Neural crest cell (in vitro differentiated cells): ENCODE data around the gene KPNA4. TPM values are rescaled to one million over a fixed set of nuclear protein-coding genes. Genes with fewer than 3 reads are reported as not detected.
"Not testable (repeated sequence)": the region's sequence is repeated elsewhere in the genome, so short reads cannot be mapped to it uniquely, and the experiment has no call there.

Experiments
- DNase-seq: peaks from one replicate; pipeline ENCODE4 v3.0.0; 2021; ENCODE audit warnings: low read depth, mixed read lengths, low spot score
- H3K27ac Mint-ChIP-seq: one replicate; pipeline ENCODE4 v1.8.0; 2021; ENCODE audit warnings: mild to moderate bottlenecking, mixed read lengths; ENCODE audit not compliant: unreplicated experiment
- H3K27me3 Mint-ChIP-seq: 2 replicates; pipeline ENCODE4 v1.8.0; 2021; ENCODE audit warnings: low read depth, mild to moderate bottlenecking, mixed read lengths
- H3K36me3 Mint-ChIP-seq: 2 replicates; pipeline ENCODE4 v1.8.0; 2021; ENCODE audit warnings: low read depth, mild to moderate bottlenecking, mixed read lengths
- H3K4me1 Mint-ChIP-seq: 2 replicates; pipeline ENCODE4 v1.8.0; 2021; ENCODE audit warnings: mixed read lengths
- H3K4me3 Mint-ChIP-seq: one replicate; pipeline ENCODE4 v1.8.0; 2021; ENCODE audit warnings: mild to moderate bottlenecking, mixed read lengths
- H3K9me3 Mint-ChIP-seq: 2 replicates; pipeline ENCODE4 v1.8.0; 2021; ENCODE audit warnings: mixed read lengths
- CTCF ChIP-seq: fragments of 200-600 bp; sonication (generic); conservative IDR thresholded peaks from 2 replicates; pipeline ENCODE4 v1.5.0; 2021; ENCODE audit warnings: antibody characterized with exemption, mild to moderate bottlenecking
- total RNA-seq: library from RNA; stranded (reverse); gene quantifications from 2 replicates; pipeline ENCODE4 v1.2.1, GENCODE V29; 2021

KPNA4 gene
- total RNA-seq, 1 donor from 2014 or later: 57.8 TPM

GRCh38 chr3:160577556-160578195, 12.3 kb upstream of the KPNA4 start:
- Mint-ChIP-seq H3K4me3 (no peak overlapping the region), H3K9me3 (peaks cover 10% of the 10 kb centered on the region), H3K27ac (no peak overlapping the region), H3K27me3 (no peaks in the 10 kb centered on the region), H3K4me1 (no peaks in the 10 kb centered on the region), H3K36me3 (peaks cover 7% of the 10 kb centered on the region)
- TF ChIP-seq CTCF: no peak
- no peak for DNase-seq

- no peaks in the 10 kb centered on the region for H3K27me3 Mint-ChIP-seq
- H3K4me3 Mint-ChIP-seq: no peak overlapping the region
- DNase-seq: no peak
- TF ChIP-seq CTCF: no peak
- no peaks in the 10 kb centered on the region for H3K4me1 Mint-ChIP-seq
- peaks cover 8% of the 10 kb centered on the region for H3K9me3 Mint-ChIP-seq
- H3K36me3 Mint-ChIP-seq: peaks cover 7% of the 10 kb centered on the region
- no peak overlapping the region for H3K27ac Mint-ChIP-seq
These were observed 11.7 kb upstream of the KPNA4 start for GRCh38 chr3:160577093-160577492.

DNA sequence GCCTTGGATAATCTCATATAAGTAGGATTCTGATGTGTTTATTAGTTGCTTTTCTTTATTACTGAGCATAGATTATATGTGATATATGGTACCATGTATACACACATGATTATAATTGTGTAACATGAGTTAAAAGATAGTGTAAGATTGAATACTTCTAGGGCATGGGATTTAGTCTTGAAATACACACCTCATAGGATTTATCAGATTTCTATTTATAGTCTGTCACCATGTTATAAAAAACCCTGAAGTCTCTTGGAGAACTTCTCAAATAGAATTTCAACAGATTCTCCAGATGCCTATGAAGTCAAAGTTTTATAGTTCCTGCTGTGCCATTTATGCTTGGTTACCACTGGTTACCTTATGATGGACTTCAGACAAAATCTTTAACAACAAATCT, 11.2 kb upstream of the KPNA4 start:
- Mint-ChIP-seq H3K4me1 (no peaks in the 10 kb centered on the region), H3K4me3 (no peak overlapping the region), H3K36me3 (peaks cover 7% of the 10 kb centered on the region), H3K9me3 (peaks cover 6% of the 10 kb centered on the region), H3K27me3 (no peaks in the 10 kb centered on the region), H3K27ac (no peak overlapping the region)
- no peak for TF ChIP-seq CTCF
- no peak for DNase-seq

DNA sequence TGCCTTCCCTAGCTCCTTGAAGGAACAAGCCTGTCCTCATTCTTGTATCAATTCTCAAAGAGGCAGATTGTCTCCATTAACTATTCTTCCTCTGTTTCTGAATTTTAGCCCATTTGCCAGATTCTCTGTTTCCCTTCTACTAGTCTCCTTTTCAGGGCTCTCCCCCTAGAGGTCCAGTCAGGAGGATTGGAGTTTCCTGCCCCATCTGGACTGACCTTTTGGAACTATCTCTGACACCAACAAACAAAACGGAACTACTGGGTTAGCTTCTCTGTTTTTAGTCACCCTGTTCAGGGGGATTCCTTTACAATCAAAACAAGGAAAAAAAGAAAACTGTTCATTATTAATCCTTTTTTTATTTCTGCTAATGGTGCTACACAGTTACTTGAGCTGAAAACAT, 10.2 kb upstream of the KPNA4 start:
- peaks cover 6% of the 10 kb centered on the region for H3K36me3 Mint-ChIP-seq
- H3K4me1 Mint-ChIP-seq: no peaks in the 10 kb centered on the region
- H3K27ac Mint-ChIP-seq: no peak overlapping the region
- no peaks in the 10 kb centered on the region for H3K27me3 Mint-ChIP-seq
- peak overlapping the region; percentile 4 for H3K4me3 Mint-ChIP-seq
- DNase-seq: no peak
- TF ChIP-seq CTCF: no peak
- H3K9me3 Mint-ChIP-seq: peaks cover 5% of the 10 kb centered on the region

- H3K27me3 Mint-ChIP-seq: no peaks in the 10 kb centered on the region
- H3K4me3 Mint-ChIP-seq: no peak overlapping the region
- H3K27ac Mint-ChIP-seq: no peak overlapping the region
- H3K4me1 Mint-ChIP-seq: no peaks in the 10 kb centered on the region
- no peak for DNase-seq
- TF ChIP-seq CTCF: no peak
- H3K9me3 Mint-ChIP-seq: peaks cover 2% of the 10 kb centered on the region
- peaks cover 4% of the 10 kb centered on the region for H3K36me3 Mint-ChIP-seq
These were observed 9.3 kb upstream of the KPNA4 start for GRCh38 chr3:160574636-160575035.

DNA sequence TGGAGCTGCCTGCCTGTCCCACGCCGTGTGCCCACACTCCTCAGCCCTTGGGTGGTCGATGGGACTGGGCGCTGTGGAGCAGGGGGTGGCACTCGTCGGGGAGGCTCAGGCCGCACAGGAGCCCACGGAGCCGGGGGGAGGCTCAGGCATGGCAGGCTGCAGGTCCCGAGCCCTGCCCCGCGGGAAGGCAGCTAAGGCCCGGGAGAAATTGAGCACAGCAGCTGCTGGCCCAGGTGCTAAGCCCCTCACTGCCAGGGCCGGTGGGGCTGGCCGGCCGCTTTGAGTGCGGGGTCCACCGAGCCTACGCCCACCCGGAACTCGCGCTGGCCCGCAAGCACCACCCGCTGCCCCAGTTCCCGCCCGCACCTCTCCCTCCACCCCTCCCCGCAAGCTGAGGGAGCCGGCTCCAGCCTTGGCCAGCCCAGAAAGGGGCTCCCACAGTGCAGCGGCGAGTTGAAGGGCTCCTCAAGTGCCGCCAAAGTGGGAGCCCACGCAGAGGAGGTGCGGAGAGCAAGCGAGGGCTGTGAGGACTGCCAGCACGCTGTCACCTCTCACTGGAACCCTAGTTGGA, 8.7 kb upstream of the KPNA4 start:
- not testable (repeated sequence) for H3K4me3 Mint-ChIP-seq, H3K9me3 Mint-ChIP-seq, H3K27me3 Mint-ChIP-seq

More for the DNA sequence above, 8.7 kb upstream of the KPNA4 start:
- H3K36me3 Mint-ChIP-seq, H3K4me1 Mint-ChIP-seq, H3K27ac Mint-ChIP-seq, DNase-seq: not testable (repeated sequence)
